GM21515 (cell line): Measurements from ENCODE around the gene KLHL36.

Experiments
- ATAC-seq: cut with Tn5 transposase; IDR thresholded peaks from one replicate; pipeline ENCODE4 v1.9.1; 2021; ENCODE audit not compliant: unreplicated experiment

Gene KLHL36

DNA sequence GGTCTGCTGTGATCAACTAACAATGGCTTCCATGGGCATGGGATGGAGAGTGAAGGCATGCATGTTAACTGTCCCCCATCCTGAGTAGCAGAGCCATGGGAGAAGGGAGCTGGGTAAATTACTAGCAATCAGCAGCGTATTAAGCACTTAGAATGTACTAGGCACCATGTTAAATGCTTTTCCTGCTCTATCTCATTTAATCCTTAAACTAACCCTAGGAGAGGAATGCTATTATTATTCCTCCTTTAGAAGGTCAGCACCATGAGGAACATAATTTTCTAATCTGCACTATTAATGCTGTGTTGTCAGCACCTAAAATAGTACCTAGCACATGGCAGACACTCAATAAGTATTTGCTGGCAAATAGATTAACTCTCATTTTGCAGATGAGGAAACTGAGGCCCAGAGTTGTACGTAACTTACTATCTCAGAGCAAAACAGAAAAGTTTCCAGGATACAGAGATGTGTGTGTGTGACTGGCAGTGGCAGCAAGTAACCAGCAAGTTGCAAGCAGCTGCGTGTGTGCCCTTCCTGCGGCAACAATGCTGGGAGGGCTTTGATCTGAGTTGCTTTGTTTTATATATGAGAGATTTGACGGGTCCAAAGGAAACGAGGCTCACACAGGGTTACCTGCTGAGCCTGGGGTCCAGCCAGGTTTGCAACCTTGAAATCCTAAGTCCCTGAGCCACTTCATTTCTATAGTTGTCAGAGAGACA, 6.5 kb upstream of the KLHL36 start:
- ATAC-seq: no peak

DNA sequence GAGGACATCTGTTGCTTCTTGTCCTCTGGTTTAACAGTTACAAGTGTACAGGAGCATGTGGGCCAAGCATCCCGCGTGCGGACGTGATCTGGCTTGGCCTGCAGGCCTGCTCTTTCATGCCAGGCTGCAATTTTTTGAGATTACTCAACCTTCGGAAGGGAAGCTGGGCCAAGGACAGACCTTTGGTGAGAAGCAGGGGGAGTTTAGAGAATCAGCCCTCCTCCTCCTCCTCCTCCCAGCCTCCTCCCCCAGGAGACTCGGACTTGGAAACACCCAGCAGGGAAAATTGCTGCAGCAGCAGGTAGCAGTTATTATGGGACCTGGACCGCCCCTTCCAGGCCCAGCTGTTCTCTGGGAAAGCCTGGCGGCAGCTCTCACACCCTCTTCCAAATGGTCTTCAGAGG, 5.1 kb upstream of the KLHL36 start:
- ATAC-seq: no peak

DNA sequence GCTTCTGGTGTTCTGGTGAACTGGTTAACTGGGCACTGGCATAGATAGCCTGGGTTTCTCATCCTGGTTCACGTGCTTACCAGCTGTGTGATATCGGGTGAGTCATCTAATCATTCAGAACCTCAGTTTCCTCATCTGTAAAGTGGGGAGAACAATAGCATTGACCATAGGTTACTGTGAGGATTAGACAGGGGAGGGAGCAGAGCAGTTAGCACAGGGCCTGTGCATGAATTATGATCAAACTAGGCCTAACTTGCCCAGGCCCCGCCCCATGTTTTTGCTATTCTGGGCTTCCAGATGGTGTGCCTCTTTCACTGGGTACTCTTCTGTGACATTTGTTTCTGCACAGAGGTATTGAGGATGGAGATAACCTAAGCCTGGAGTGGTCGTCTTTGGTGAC, 4.6 kb upstream of the KLHL36 start:
- ATAC-seq: no peak

DNA sequence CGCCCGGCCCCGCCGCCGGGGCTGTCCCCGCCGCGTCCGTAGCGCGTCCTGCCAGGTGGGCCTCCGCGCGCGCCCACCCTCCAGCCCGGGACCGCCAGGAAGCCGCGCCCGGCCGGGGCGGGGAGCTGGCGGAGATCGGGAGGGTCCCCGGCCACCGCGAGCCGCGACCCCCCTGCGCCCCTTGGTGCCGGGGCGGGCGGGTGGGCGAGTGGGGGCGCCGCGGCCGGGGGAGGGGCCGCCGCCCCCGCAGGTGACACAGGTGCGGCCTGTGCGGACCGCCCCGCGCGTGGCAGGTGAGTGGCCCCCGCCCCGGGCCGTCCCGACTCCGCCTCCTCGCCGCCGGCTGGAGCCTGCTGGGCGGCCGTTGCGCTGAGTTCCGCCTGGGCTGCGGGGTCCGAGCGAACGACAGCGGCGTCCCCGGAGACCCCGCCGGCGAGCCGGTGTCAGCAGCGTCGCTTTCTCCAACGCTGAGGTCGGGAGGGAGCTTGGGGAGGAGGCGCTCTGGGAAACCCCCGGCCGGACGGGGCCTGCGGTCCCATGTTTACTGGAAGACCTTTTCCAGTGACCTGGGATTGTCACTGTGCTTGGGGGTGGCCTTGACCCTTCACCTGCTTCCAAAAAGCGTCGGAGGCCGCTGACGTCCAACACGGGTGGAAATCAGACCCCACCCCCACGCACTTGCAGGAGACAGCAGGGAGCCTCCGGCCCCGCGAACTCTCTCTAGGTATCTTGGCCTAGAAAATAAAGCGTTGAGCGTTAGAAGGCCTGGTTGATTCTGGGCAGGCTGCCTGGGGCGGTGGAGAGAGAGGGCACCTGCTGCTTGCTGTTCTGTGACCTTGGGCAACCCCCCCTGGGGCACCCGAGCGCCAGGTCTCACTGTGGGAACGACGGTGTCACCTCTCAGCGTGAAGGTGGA, 542 bp downstream of the KLHL36 start:
- ATAC-seq: peak; percentile 59

- no peak for ATAC-seq
Measured at GRCh38 chr16:84649511-84649861, 1.2 kb downstream of the KLHL36 start.

- ATAC-seq: no peak
Measured at GRCh38 chr16:84650062-84650991, 2.0 kb downstream of the KLHL36 start.

DNA sequence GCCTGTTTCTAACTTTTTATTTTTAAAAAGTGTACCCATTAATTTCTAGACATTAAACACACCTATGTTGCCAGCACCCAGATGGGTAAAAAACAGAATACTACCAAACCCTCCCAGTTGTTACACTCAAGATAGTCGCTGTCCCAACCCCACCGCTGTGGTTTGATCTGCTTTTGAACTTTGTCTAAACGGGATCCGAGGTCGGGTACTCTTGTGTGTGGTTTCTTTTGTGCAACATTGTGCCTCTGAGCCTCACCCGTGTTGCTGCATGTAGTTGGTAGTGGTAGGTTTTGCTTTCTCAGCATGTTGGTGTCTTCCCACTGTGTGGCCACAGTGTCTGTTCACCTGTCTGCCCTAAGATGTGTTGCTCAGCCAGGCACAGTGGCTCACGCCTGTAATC, 4.3 kb downstream of the KLHL36 start:
- ATAC-seq: no peak

DNA sequence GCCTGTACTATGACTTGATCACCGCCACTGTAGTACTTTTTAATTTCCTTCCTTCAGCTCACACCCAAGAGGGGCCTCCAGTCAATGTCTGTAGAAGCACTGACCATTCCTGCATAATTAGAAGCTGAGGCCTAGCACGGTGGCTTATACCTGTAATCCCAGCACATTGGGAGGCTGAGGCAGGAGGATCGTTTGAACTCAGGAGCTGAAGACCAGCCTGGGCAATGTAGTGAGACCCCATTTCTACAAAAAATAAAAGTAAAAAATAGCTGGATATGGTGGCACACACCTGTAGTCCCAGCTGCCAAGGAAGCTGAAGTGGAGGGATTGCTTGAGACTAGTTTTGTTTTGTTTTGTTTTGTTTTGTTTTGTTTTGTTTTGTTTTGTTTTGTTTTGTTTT, 5.9 kb downstream of the KLHL36 start:
- no peak for ATAC-seq

- ATAC-seq: no peak
Measured at GRCh38 chr16:84654998-84655397, 6.7 kb downstream of the KLHL36 start.

GRCh38 chr16:84656649-84657048, 8.3 kb downstream of the KLHL36 start:
- ATAC-seq: no peak

GRCh38 chr16:84657229-84657837, 9.0 kb downstream of the KLHL36 start:
- no peak for ATAC-seq

DNA sequence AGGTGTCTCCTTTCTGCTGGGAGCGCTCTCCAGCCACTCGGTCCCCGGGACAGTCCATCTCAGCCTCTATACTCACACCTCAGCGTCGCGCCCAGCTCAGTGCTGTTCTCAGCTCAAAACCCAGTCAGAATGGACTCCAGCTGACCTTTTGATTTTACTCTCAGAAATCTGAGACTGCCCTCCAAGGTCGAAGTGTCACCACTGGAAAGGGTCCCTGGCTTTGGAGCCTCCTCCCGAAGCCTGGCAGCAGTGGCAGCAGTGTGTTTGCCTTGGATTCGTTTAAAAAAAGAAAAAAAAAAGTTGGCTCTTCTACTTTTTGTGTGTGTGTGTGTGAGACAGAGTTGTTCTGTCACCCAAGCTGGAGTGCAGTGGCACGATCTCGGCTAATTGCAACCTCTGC, 10.4 kb downstream of the KLHL36 start:
- no peak for ATAC-seq

DNA sequence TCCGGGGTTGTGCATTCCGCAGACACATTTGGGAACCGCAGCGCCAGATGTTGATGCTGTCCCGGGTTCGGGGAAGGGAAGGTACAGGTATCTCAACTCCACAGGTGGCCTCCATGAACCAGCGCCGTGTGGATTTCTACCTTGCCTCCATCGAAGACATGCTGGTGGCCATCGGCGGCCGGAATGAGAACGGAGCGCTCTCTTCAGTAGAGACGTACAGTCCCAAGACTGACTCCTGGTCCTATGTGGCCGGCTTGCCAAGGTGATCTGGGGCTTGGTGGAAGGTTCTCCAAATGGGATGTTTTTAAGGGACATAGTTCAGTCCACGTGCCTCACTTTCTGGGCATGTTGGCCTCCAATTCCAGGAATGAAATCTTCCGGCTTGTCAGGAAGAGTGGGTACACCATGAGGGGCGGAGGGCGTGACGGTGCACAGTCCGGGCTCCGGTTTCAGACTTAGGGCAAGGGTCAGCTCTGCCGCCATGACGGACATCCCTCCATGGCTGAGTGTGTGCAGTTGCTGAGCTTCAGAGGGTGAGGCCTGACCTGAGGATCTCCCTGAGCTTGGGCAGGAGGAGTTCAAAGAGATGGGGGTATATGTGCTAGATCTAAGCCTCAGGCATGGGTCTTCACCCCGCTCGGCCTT, 11.5 kb downstream of the KLHL36 start:
- ATAC-seq: no peak

DNA sequence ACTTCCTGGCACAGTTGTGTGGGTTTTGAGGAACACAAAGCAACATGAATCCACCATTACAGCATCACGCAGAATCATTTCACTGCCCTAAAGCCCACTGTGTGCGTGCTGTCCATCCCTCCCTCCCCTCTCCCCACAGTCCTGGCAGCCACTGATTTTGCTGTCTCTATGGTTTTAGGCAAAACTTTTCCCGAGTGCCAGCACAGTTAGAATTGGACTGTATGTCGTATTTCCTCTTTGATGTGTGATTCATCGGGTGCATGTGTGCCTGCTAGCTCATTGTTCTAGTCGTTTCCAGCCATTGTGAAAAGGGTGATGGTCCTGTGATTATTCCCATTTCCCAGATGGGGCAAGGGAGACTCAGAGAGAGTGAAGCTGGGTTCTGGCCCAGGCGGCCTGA, 12.7 kb downstream of the KLHL36 start:
- ATAC-seq: no peak

- ATAC-seq: no peak
Measured at GRCh38 chr16:84661418-84662060, 13.2 kb downstream of the KLHL36 start.

DNA sequence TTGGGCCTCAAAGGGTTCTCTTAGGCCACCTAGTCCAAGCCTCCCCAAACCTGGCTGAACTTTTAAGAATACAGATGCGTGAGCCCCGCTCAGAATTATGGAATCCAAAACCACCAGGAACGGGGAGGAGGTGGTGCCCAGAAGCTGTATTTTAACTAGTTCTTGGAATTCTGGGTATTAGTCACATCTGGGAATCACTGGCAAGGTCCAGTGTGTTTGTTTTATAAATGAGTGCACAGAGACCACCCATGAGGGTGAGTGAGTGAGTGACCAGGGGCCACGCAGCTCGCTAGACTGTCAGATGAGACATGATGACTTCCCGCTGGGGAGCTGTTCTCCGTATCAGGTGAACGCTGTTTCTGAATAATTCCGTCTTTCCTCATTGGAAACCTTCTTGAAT, 14.2 kb downstream of the KLHL36 start:
- no peak for ATAC-seq

GRCh38 chr16:84663433-84664101, 15.3 kb downstream of the KLHL36 start:
- ATAC-seq: peak; percentile 58

GRCh38 chr16:84665359-84665758, 17.0 kb downstream of the KLHL36 start:
- no peak for ATAC-seq

- ATAC-seq: no peak
Measured at GRCh38 chr16:84665843-84666242, 17.5 kb downstream of the KLHL36 start.
